Dendritic cell treated with granulocyte-macrophage colony-stimulating factor and Interleukin-4, amounts not matched to agents 40 ng/mL and 50 ng/mL, for 4 days (primary cell): ENCODE measurements around the gene EEFSEC.

Experiments
- H3K27ac Mint-ChIP-seq: one replicate; pipeline ENCODE4 v1.8.0; 2022; ENCODE audit warnings: mild to moderate bottlenecking, mixed read lengths
- H3K27me3 Mint-ChIP-seq: one replicate; pipeline ENCODE4 v1.8.0; 2022; ENCODE audit warnings: mild to moderate bottlenecking, mixed read lengths
- H3K36me3 Mint-ChIP-seq: one replicate; pipeline ENCODE4 v1.8.0; 2022; ENCODE audit warnings: low read depth, mixed read lengths
- H3K4me1 Mint-ChIP-seq: one replicate; pipeline ENCODE4 v1.8.0; 2022; ENCODE audit warnings: low read depth, mixed read lengths
- H3K4me3 Mint-ChIP-seq: one replicate; pipeline ENCODE4 v1.8.0; 2022; ENCODE audit warnings: mild to moderate bottlenecking, moderate library complexity, mixed read lengths
- H3K9me3 Mint-ChIP-seq: one replicate; pipeline ENCODE4 v1.8.0; 2022; ENCODE audit warnings: mixed read lengths
- intact Hi-C: fragments of 100-400 bp; cut with micrococcal nuclease; formaldehyde crosslinking; loops from one replicate; pipeline ENCODE4 v1.15.0; 2022

EEFSEC gene

GRCh38 chr3:128358156-128358895, 205.0 kb downstream of the EEFSEC start:
- Mint-ChIP-seq H3K4me1 (no peaks in the 10 kb centered on the region), H3K27ac (no peak overlapping the region), H3K9me3 (no peaks in the 10 kb centered on the region), H3K27me3 (no peaks in the 10 kb centered on the region), H3K36me3 (peaks cover 86% of the 10 kb centered on the region), H3K4me3 (no peak overlapping the region)
- intact Hi-C loops = no loop called here

GRCh38 chr3:128359060-128359664, 205.9 kb downstream of the EEFSEC start:
- Mint-ChIP-seq H3K27me3 (no peaks in the 10 kb centered on the region), H3K9me3 (no peaks in the 10 kb centered on the region), H3K27ac (no peak overlapping the region), H3K4me3 (no peak overlapping the region), H3K4me1 (no peaks in the 10 kb centered on the region), H3K36me3 (peaks cover 84% of the 10 kb centered on the region)
- intact Hi-C loops = no loop called here

- H3K4me1 Mint-ChIP-seq = no peaks in the 10 kb centered on the region
- H3K9me3 Mint-ChIP-seq = no peaks in the 10 kb centered on the region
- intact Hi-C loops = no loop called here
- H3K27ac Mint-ChIP-seq = no peak overlapping the region
- peaks cover 87% of the 10 kb centered on the region for H3K36me3 Mint-ChIP-seq
- H3K4me3 Mint-ChIP-seq = no peak overlapping the region
- no peaks in the 10 kb centered on the region for H3K27me3 Mint-ChIP-seq
These were observed 206.8 kb downstream of the EEFSEC start for GRCh38 chr3:128359846-128360642.

- Mint-ChIP-seq H3K27ac (no peak overlapping the region), H3K27me3 (no peaks in the 10 kb centered on the region), H3K4me1 (no peaks in the 10 kb centered on the region), H3K36me3 (peaks cover 88% of the 10 kb centered on the region), H3K4me3 (no peak overlapping the region), H3K9me3 (no peaks in the 10 kb centered on the region)
- intact Hi-C loops = no loop called here
These were observed 207.5 kb downstream of the EEFSEC start for GRCh38 chr3:128360705-128361271.

- Mint-ChIP-seq H3K27me3 (no peaks in the 10 kb centered on the region), H3K27ac (no peak overlapping the region), H3K36me3 (peaks cover 90% of the 10 kb centered on the region), H3K9me3 (no peaks in the 10 kb centered on the region), H3K4me1 (no peaks in the 10 kb centered on the region), H3K4me3 (no peak overlapping the region)
- intact Hi-C loops = no loop called here
These were observed 209.0 kb downstream of the EEFSEC start for GRCh38 chr3:128362026-128362965.

- Mint-ChIP-seq H3K27me3 (no peaks in the 10 kb centered on the region), H3K4me3 (no peak overlapping the region), H3K36me3 (peaks cover 87% of the 10 kb centered on the region), H3K9me3 (no peaks in the 10 kb centered on the region), H3K27ac (no peak overlapping the region), H3K4me1 (no peaks in the 10 kb centered on the region)
- intact Hi-C loops = no loop called here
These were observed 211.0 kb downstream of the EEFSEC start for GRCh38 chr3:128364291-128364690.

- Mint-ChIP-seq H3K36me3 (peaks cover 87% of the 10 kb centered on the region), H3K4me3 (no peak overlapping the region), H3K27ac (no peak overlapping the region), H3K27me3 (no peaks in the 10 kb centered on the region), H3K9me3 (no peaks in the 10 kb centered on the region), H3K4me1 (no peaks in the 10 kb centered on the region)
- intact Hi-C loops = no loop called here
These were observed 211.6 kb downstream of the EEFSEC start for GRCh38 chr3:128364808-128365360.

GRCh38 chr3:128366136-128366535, 212.9 kb downstream of the EEFSEC start:
- Mint-ChIP-seq H3K27ac (no peak overlapping the region), H3K4me3 (no peak overlapping the region), H3K27me3 (no peaks in the 10 kb centered on the region), H3K36me3 (peaks cover 78% of the 10 kb centered on the region), H3K9me3 (no peaks in the 10 kb centered on the region), H3K4me1 (no peaks in the 10 kb centered on the region)
- intact Hi-C loops = no loop called here

GRCh38 chr3:128366652-128367051, 213.4 kb downstream of the EEFSEC start:
- no peak overlapping the region for H3K27ac Mint-ChIP-seq
- H3K9me3 Mint-ChIP-seq = no peaks in the 10 kb centered on the region
- no peaks in the 10 kb centered on the region for H3K27me3 Mint-ChIP-seq
- no peak overlapping the region for H3K4me3 Mint-ChIP-seq
- H3K4me1 Mint-ChIP-seq = no peaks in the 10 kb centered on the region
- H3K36me3 Mint-ChIP-seq = peaks cover 78% of the 10 kb centered on the region
- intact Hi-C loops = no loop called here

- Mint-ChIP-seq H3K4me3 (no peak overlapping the region), H3K9me3 (no peaks in the 10 kb centered on the region), H3K27me3 (no peaks in the 10 kb centered on the region), H3K36me3 (peaks cover 76% of the 10 kb centered on the region), H3K4me1 (no peaks in the 10 kb centered on the region), H3K27ac (no peak overlapping the region)
- intact Hi-C loops = no loop called here
These were observed 213.9 kb downstream of the EEFSEC start for GRCh38 chr3:128367221-128367620.

- H3K36me3 Mint-ChIP-seq = peaks cover 74% of the 10 kb centered on the region
- H3K27ac Mint-ChIP-seq = no peak overlapping the region
- no peaks in the 10 kb centered on the region for H3K4me1 Mint-ChIP-seq
- intact Hi-C loops = no loop called here
- H3K9me3 Mint-ChIP-seq = no peaks in the 10 kb centered on the region
- no peaks in the 10 kb centered on the region for H3K27me3 Mint-ChIP-seq
- no peak overlapping the region for H3K4me3 Mint-ChIP-seq
These were observed 214.5 kb downstream of the EEFSEC start for GRCh38 chr3:128367761-128368160.

GRCh38 chr3:128368626-128369025, 215.3 kb downstream of the EEFSEC start:
- Mint-ChIP-seq H3K4me3 (no peak overlapping the region), H3K36me3 (peaks cover 74% of the 10 kb centered on the region), H3K27me3 (no peaks in the 10 kb centered on the region), H3K27ac (no peak overlapping the region), H3K4me1 (no peaks in the 10 kb centered on the region), H3K9me3 (no peaks in the 10 kb centered on the region)
- intact Hi-C loops = no loop called here

- Mint-ChIP-seq H3K27ac (no peak overlapping the region), H3K27me3 (no peaks in the 10 kb centered on the region), H3K9me3 (no peaks in the 10 kb centered on the region), H3K4me3 (no peak overlapping the region), H3K36me3 (peaks cover 77% of the 10 kb centered on the region), H3K4me1 (no peaks in the 10 kb centered on the region)
- intact Hi-C loops = no loop called here
These were observed 215.9 kb downstream of the EEFSEC start for GRCh38 chr3:128369121-128369703.
